ENCODE results near the gene TAL2. TPM values are rescaled to one million over a fixed set of nuclear protein-coding genes. Genes with fewer than 3 reads are reported as not detected.

The TAL2 gene
- total and polyA plus RNA-seq, 2 donors (not counting 1 experiment from before 2014, with no cell fraction given), result 0.37 to 7.0 TPM

DNA sequence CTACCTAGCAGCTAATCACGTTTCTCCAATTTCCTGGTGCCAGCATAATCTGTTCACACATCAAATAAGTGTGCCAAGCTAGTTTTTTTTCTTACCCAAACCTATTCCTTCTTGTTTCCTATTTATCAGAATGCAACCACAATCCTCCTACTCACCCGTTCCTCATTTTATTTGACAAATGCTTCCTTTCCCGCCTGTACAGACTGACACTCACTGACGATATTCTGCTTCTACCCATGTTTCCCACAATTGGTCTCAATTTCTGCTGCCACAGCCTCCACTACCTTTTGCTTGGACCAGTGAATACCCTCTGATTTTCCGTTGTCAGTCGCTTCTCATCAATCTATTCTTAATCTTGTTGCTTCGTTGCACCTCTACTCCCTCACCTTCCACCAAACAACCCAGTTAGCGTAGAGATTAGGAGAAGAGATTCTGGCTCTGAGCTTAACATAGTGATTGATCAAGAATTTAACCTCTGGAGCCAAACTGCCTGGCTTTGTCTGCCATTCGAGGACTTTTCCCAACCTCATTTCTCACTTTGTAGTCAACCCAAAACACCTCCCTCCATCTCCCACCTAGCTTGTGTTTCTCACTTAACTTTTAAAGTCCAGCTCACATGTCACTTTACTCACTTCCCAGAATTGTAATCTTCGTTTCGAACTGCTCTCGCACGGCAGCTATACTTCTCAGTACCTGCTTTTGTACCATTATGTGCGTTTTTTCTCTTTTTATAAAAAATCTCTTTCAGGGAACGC lies 31.4 kb downstream of the TAL2 start:
- ChIA-PET POLR2A (interaction anchor here (0.5 to 2.0 kb wide), 4 partner anchors 37 to 825 kb away, joined by 3 to 8 read pairs (median 4); no protein-coding TSS in a partner anchor), CTCF (interaction anchor here (0.9 to 3.3 kb wide), 7 partner anchors 10 to 85 kb away, joined by 3 to 20 read pairs (median 4); no protein-coding TSS in a partner anchor)
- H3K4me1 ChIP-seq (ENCODE audit: control insufficient read depth in 2 of 2, insufficient read depth in 2 of 2, low read length in 2 of 2), result peaks cover 17 to 18% of the 10 kb centered on the region in 2 donors
- H3K27ac ChIP-seq (ENCODE audit: low read length in 2 of 2), result peak overlapping the region in 1 of 2 donors; percentile 23
- no peak for TF ChIP-seq EZH2 (IDR thresholded peaks at IDR 0.05; ENCODE audit: borderline replicate concordance, insufficient read depth, low read depth, low read length, poor library complexity, severe bottlenecking)
- TF ChIP-seq CTCF (IDR thresholded peaks at IDR 0.05), result no peak
- H3K4me2 ChIP-seq (replicated peaks; ENCODE audit: low read depth, low read length, poor library complexity, severe bottlenecking), result peak overlapping the region; percentile 88
- intact Hi-C loops (cut with micrococcal nuclease), result loop anchor here (1.0 to 10.0 kb wide), 8 partner anchors 25 to 946 kb away; partner anchors contain the start of genes ABCA1, FSD1L, NIPSNAP3A and SLC44A1
- H3K79me2 ChIP-seq (ENCODE audit: control insufficient read depth, insufficient read depth, low read length), result peaks cover 25% of the 10 kb centered on the region
- peaks cover 0 to 14% (median 11%) of the 10 kb centered on the region in 4 experiments for H3K27me3 ChIP-seq (replicated peaks in 1 of 4; ENCODE audit: control extremely low read depth in 1 of 4, control insufficient read depth in 3 of 4, insufficient read depth in 4 of 4, low read length in 3 of 4)
- H2AFZ ChIP-seq (ENCODE audit: insufficient read depth, low read depth, low read length, poor library complexity, severe bottlenecking), result peak overlapping the region; percentile 90
- peak overlapping the region; percentile 84 for H3K4me3 Mint-ChIP-seq
- ATAC-seq (ENCODE audit: low read depth), result no peak
- 2% methylated on average over 5 of the region's 15 CpGs for WGBS (ENCODE audit: insufficient coverage)
- H3K4me3 ChIP-seq (ENCODE audit: control extremely low read depth in 1 of 5, extremely low read depth in 1 of 5, insufficient read depth in 1 of 5, low read depth in 2 of 5, low read length in 4 of 5), result peak overlapping the region; percentile 75 to 93 (median 82)
- DNase-seq, result no peak
- H3K27ac Mint-ChIP-seq, result peak overlapping the region; percentile 83
- peak overlapping the region; percentile 81 for H3K9ac ChIP-seq (ENCODE audit: low read length)
- H3K9me3 Mint-ChIP-seq (ENCODE audit: insufficient read depth), result no peaks in the 10 kb centered on the region
- H3K27me3 Mint-ChIP-seq, result peaks cover 30% of the 10 kb centered on the region
- no peaks in the 10 kb centered on the region for H3K9me3 ChIP-seq (ENCODE audit: control extremely low read depth in 1 of 3, control insufficient read depth in 2 of 3, insufficient read depth in 1 of 3, low read length in 2 of 3)
- H4K20me1 ChIP-seq (ENCODE audit: control insufficient read depth, insufficient read depth, low read length, poor library complexity, severe bottlenecking), result peaks cover 6% of the 10 kb centered on the region
- peaks cover 19% of the 10 kb centered on the region for H3K4me1 Mint-ChIP-seq
- H3K36me3 ChIP-seq (replicated peaks in 1 of 2; ENCODE audit: control extremely low read depth in 1 of 2, control insufficient read depth in 1 of 2, extremely low read depth in 1 of 2, insufficient read depth in 2 of 2, low read length in 1 of 2), result no peaks in the 10 kb centered on the region

Measured in B cell (primary cell).